ENCODE data around the gene HIRIP3. TPM values are rescaled to one million over a fixed set of nuclear protein-coding genes. Genes with fewer than 3 reads are reported as not detected.

HIRIP3 gene
- total RNA-seq, 1 experiment from 2014 or later = 27.3 TPM

GRCh38 chr16:30028438-30029076 is 33.1 kb upstream of the HIRIP3 start:
- DNase-seq = peak in 1 of 2 experiments; percentile 51
- intact Hi-C loops (cut with micrococcal nuclease; ENCODE audit: unreplicated experiment) = no loop called here
- H3K9me3 ChIP-seq (ENCODE audit: insufficient read depth, low read depth) = no peaks in the 10 kb centered on the region
- no TSS peak for BruUV-seq (replicated peaks)
- no peak overlapping the region for H3K4me3 ChIP-seq
- 0 out of 2 replicates have a peak, but pooled peaks cover 5% of the 10 kb centered on the region for H3F3A ChIP-seq (ENCODE audit: insufficient read depth, low read depth)
- H2AFZ ChIP-seq = no peak overlapping the region
- H4K20me1 ChIP-seq (ENCODE audit: insufficient read depth) = no peaks in the 10 kb centered on the region
- ChIA-PET CTCF (no interaction called here), POLR2A (ENCODE audit: unreplicated experiment) (no interaction called here)
- peaks cover 79% of the 10 kb centered on the region for H3K27me3 ChIP-seq (ENCODE audit: insufficient read depth, low read depth)
- no peak for TF ChIP-seq CTCF (conservative IDR thresholded peaks at IDR 0.05)
- TF ChIP-seq EZH2 (IDR thresholded peaks at IDR 0.05; ENCODE audit: low read depth) = no peak
- no peaks in the 10 kb centered on the region for H3K9me2 ChIP-seq (ENCODE audit: insufficient read depth)
- H3K36me3 ChIP-seq (ENCODE audit: low read depth) = no peaks in the 10 kb centered on the region
- no peaks in the 10 kb centered on the region for H3K4me1 ChIP-seq (replicated peaks; ENCODE audit: insufficient read depth)
- no peaks in the 10 kb centered on the region for H3K79me2 ChIP-seq (ENCODE audit: low read depth)
- no peak overlapping the region for H3K4me2 ChIP-seq
- no peak overlapping the region for H3K27ac ChIP-seq

GRCh38 chr16:30027588-30028437 is 32.4 kb upstream of the HIRIP3 start:
- DNase-seq = no peak
- H3K36me3 ChIP-seq (ENCODE audit: low read depth) = no peaks in the 10 kb centered on the region
- H3K79me2 ChIP-seq (ENCODE audit: low read depth) = no peaks in the 10 kb centered on the region
- no peak for TF ChIP-seq CTCF (conservative IDR thresholded peaks at IDR 0.05)
- TF ChIP-seq EZH2 (IDR thresholded peaks at IDR 0.05; ENCODE audit: low read depth) = no peak
- peaks cover 85% of the 10 kb centered on the region for H3K27me3 ChIP-seq (ENCODE audit: insufficient read depth, low read depth)
- no peak overlapping the region for H3K4me3 ChIP-seq
- no peaks in the 10 kb centered on the region for H3K9me2 ChIP-seq (ENCODE audit: insufficient read depth)
- H4K20me1 ChIP-seq (ENCODE audit: insufficient read depth) = no peaks in the 10 kb centered on the region
- no peaks in the 10 kb centered on the region for H3K9me3 ChIP-seq (ENCODE audit: insufficient read depth, low read depth)
- BruUV-seq (replicated peaks) = no TSS peak
- H3K27ac ChIP-seq = no peak overlapping the region
- no peak overlapping the region for H2AFZ ChIP-seq
- H3K4me2 ChIP-seq = no peak overlapping the region
- intact Hi-C loops (cut with micrococcal nuclease; ENCODE audit: unreplicated experiment) = no loop called here
- ChIA-PET POLR2A (ENCODE audit: unreplicated experiment) (no interaction called here), CTCF (interaction anchor here (0.6 kb wide), 1 partner anchor 180 kb away, joined by 3 read pairs; no protein-coding TSS in a partner anchor)
- no peaks in the 10 kb centered on the region for H3K4me1 ChIP-seq (replicated peaks; ENCODE audit: insufficient read depth)
- 0 out of 2 replicates have a peak, but pooled peaks cover 5% of the 10 kb centered on the region for H3F3A ChIP-seq (ENCODE audit: insufficient read depth, low read depth)

- Histone ChIP-seq H3K4me1 (replicated peaks; ENCODE audit: insufficient read depth) (no peaks in the 10 kb centered on the region), H3F3A (ENCODE audit: insufficient read depth, low read depth) (peaks cover 5% of the 10 kb centered on the region; the same call in 1 of the 2 replicates), H3K27ac (no peak overlapping the region), H2AFZ (no peak overlapping the region), H3K79me2 (ENCODE audit: low read depth) (no peaks in the 10 kb centered on the region), H3K27me3 (ENCODE audit: insufficient read depth, low read depth) (peaks cover 80% of the 10 kb centered on the region), H3K36me3 (ENCODE audit: low read depth) (no peaks in the 10 kb centered on the region), H3K4me2 (no peak overlapping the region), H3K9me3 (ENCODE audit: insufficient read depth, low read depth) (no peaks in the 10 kb centered on the region), H4K20me1 (ENCODE audit: insufficient read depth) (no peaks in the 10 kb centered on the region), H3K9me2 (ENCODE audit: insufficient read depth) (no peaks in the 10 kb centered on the region), H3K4me3 (no peak overlapping the region)
- BruUV-seq (replicated peaks) = no TSS peak
- TF ChIP-seq CTCF (conservative IDR thresholded peaks at IDR 0.05) = no peak
- no peak for TF ChIP-seq EZH2 (IDR thresholded peaks at IDR 0.05; ENCODE audit: low read depth)
- DNase-seq = no peak
- CTCF ChIA-PET = no interaction called here
- POLR2A ChIA-PET (ENCODE audit: unreplicated experiment) = interaction anchor here (0.6 kb wide), 1 partner anchor 25 kb away, joined by 31 read pairs; no protein-coding TSS in a partner anchor
- intact Hi-C loops (cut with micrococcal nuclease; ENCODE audit: unreplicated experiment) = no loop called here
Observed at GRCh38 chr16:30026449-30026848, 31.0 kb upstream of the HIRIP3 start.

Measured in PC-9 (cell line).